Tibial nerve (tissue), 4 donors: Measurements from ENCODE around the gene ATP2C2. TPM values are rescaled to one million over a fixed set of nuclear protein-coding genes. Genes with fewer than 3 reads are reported as not detected.
"Not testable (repeated sequence)": the region's sequence is repeated elsewhere in the genome, so short reads cannot be mapped to it uniquely, and the experiment has no call there.

Experiments
- DNase-seq, 2 donors: peaks; one replicate each; pipeline ENCODE4 v3.0.0-alpha.2; 2019; ENCODE audit warnings: low spot score in 2 of 2
- H3K27ac ChIP-seq, 4 donors: fragments of 200-600 bp; sonication (generic) in 3 of 4; one replicate each; pipeline ENCODE4 v1.5.1; 2017 to 2019; ENCODE audit warnings: mild to moderate bottlenecking in 1 of 4
- H3K27me3 ChIP-seq, 2 donors: fragments of 200-600 bp; sonication (generic) in 1 of 2; one replicate each; pipeline versions ENCODE4 v1.5.1 to v1.6.0; 2017 to 2019
- H3K36me3 ChIP-seq, 3 donors: fragments of 200-600 bp; sonication (generic); one replicate each; pipeline ENCODE4 v1.5.1; 2018 to 2019
- H3K4me1 ChIP-seq, 4 donors: fragments of 200-600 bp; sonication (generic) in 3 of 4; one replicate each; pipeline ENCODE4 v1.5.1; 2017 to 2019
- H3K4me3 ChIP-seq, 4 donors: fragments of 200-600 bp; sonication (generic) in 3 of 4; one replicate each; pipeline ENCODE4 v1.5.1; 2017 to 2019; ENCODE audit warnings: mild to moderate bottlenecking in 1 of 4, moderate library complexity in 1 of 4
- H3K9me3 ChIP-seq, 4 donors: fragments of 200-600 bp; sonication (generic) in 3 of 4; one replicate each; pipeline ENCODE4 v1.5.1; 2017 to 2019
- CTCF ChIP-seq, 5 experiments: fragments of 200-600 bp in 3 of 5; fragments of 450-650 bp in 2 of 5; sonication (generic) in 3 of 5; IDR thresholded peaks; one replicate each; pipeline ENCODE4 v1.5.1; 2016 to 2019; ENCODE audit warnings: antibody characterized with exemption in 5 of 5, mild to moderate bottlenecking in 3 of 5, moderate library complexity in 2 of 5
- EP300 ChIP-seq, 2 donors: sonication (generic); formaldehyde crosslinking; IDR thresholded peaks; one replicate each; pipeline ENCODE4 v1.6.1; 2017; ENCODE audit warnings: antibody characterized with exemption in 2 of 2, mild to moderate bottlenecking in 1 of 2
- POLR2A ChIP-seq, 2 donors: fragments of 450-650 bp; IDR thresholded peaks; one replicate each; pipeline ENCODE4 v1.6.1; 2017; ENCODE audit warnings: antibody characterized with exemption in 2 of 2, mild to moderate bottlenecking in 2 of 2, moderate library complexity in 2 of 2
- WGBS, 2 donors: methylation state at CpG; one replicate each; pipeline ENCODE4 v1.1.5; 2018; 5-methylcytosine and 5-hydroxymethylcytosine counted together
- total RNA-seq, 4 donors: library from RNA; depleted of rRNA; stranded (reverse); fragments of >200 nt; gene quantifications; one replicate each; pipeline ENCODE4 v1.1.0, GENCODE V29; 2016

The ATP2C2 gene
- total RNA-seq, 4 donors from 2014 or later: not detected

GRCh38 chr16:84334058-84334457, 34.3 kb upstream of the ATP2C2 start:
- 75 to 88% methylated on average over 3 of the region's 3 CpGs for WGBS, 2 donors
- no peak overlapping the region for H3K4me3 ChIP-seq
- H3K9me3 ChIP-seq: peaks cover 0 to 29% (median 1%) of the 10 kb centered on the region in 4 donors
- DNase-seq: no peak
- no peaks in the 10 kb centered on the region for H3K36me3 ChIP-seq
- H3K27ac ChIP-seq: no peak overlapping the region
- no peaks in the 10 kb centered on the region for H3K4me1 ChIP-seq
- no peaks in the 10 kb centered on the region for H3K27me3 ChIP-seq
- TF ChIP-seq CTCF (IDR thresholded peaks at IDR 0.05) (no peak), EP300 (IDR thresholded peaks at IDR 0.05) (no peak), POLR2A (IDR thresholded peaks at IDR 0.05) (no peak)

GRCh38 chr16:84334482-84334881, 33.9 kb upstream of the ATP2C2 start:
- no peaks in the 10 kb centered on the region for H3K27me3 ChIP-seq
- DNase-seq: no peak
- no peaks in the 10 kb centered on the region for H3K4me1 ChIP-seq
- no peak overlapping the region for H3K27ac ChIP-seq
- 80 to 86% methylated on average over 1 of the region's 1 CpG for WGBS, 2 donors
- no peak overlapping the region for H3K4me3 ChIP-seq
- peaks cover 0 to 29% (median 1%) of the 10 kb centered on the region in 4 donors for H3K9me3 ChIP-seq
- H3K36me3 ChIP-seq: no peaks in the 10 kb centered on the region
- TF ChIP-seq POLR2A (IDR thresholded peaks at IDR 0.05): no peak
- TF ChIP-seq EP300 (IDR thresholded peaks at IDR 0.05): no peak
- no peak for TF ChIP-seq CTCF (IDR thresholded peaks at IDR 0.05)

GRCh38 chr16:84337236-84337635, 31.1 kb upstream of the ATP2C2 start:
- peaks cover 0 to 29% (median 1%) of the 10 kb centered on the region in 4 donors for H3K9me3 ChIP-seq
- H3K27me3 ChIP-seq, H3K4me1 ChIP-seq, H3K4me3 ChIP-seq, H3K36me3 ChIP-seq, H3K27ac ChIP-seq, DNase-seq: not testable (repeated sequence)

- Histone ChIP-seq H3K4me3 (no peak overlapping the region), H3K27me3 (no peaks in the 10 kb centered on the region), H3K36me3 (no peaks in the 10 kb centered on the region), H3K9me3 (peaks cover 0 to 29% (median 1%) of the 10 kb centered on the region in 4 donors), H3K4me1 (no peaks in the 10 kb centered on the region), H3K27ac (no peak overlapping the region)
- WGBS, 2 donors: 44 to 56% methylated on average over 5 of the region's 5 CpGs
- TF ChIP-seq CTCF (IDR thresholded peaks at IDR 0.05) (no peak), EP300 (IDR thresholded peaks at IDR 0.05) (no peak), POLR2A (IDR thresholded peaks at IDR 0.05) (no peak)
- DNase-seq: no peak
Measured at GRCh38 chr16:84339311-84339710, 29.0 kb upstream of the ATP2C2 start.

- 70 to 72% methylated on average over 9 of the region's 9 CpGs for WGBS, 2 donors
- no peak for DNase-seq
- Histone ChIP-seq H3K9me3 (peaks cover 0 to 29% (median 1%) of the 10 kb centered on the region in 4 donors), H3K4me1 (no peaks in the 10 kb centered on the region), H3K27ac (no peak overlapping the region), H3K36me3 (no peaks in the 10 kb centered on the region), H3K4me3 (no peak overlapping the region), H3K27me3 (no peaks in the 10 kb centered on the region)
- no peak for TF ChIP-seq CTCF (IDR thresholded peaks at IDR 0.05)
- no peak for TF ChIP-seq EP300 (IDR thresholded peaks at IDR 0.05)
- TF ChIP-seq POLR2A (IDR thresholded peaks at IDR 0.05): no peak
Measured at GRCh38 chr16:84339766-84340165, 28.6 kb upstream of the ATP2C2 start.
